ENCODE data around the gene SST. TPM values are rescaled to one million over a fixed set of nuclear protein-coding genes. Genes with fewer than 3 reads are reported as not detected.

SST gene
- total RNA-seq, 1 experiment from 2014 or later = not detected

GRCh38 chr3:187677604-187678003 is 7.4 kb upstream of the SST start:
- Histone ChIP-seq H3K9me3 (ENCODE audit: control insufficient read depth in 1 of 2, insufficient read depth in 1 of 2, low read depth in 1 of 2, low read length in 2 of 2) (no peaks in the 10 kb centered on the region), H2AFZ (ENCODE audit: low read depth, low read length, poor library complexity, severe bottlenecking) (no peak overlapping the region), H3K27me3 (ENCODE audit: insufficient read depth, low read length) (peaks cover 33% of the 10 kb centered on the region), H3K27ac (ENCODE audit: low read depth, low read length) (no peak overlapping the region), H3K36me3 (ENCODE audit: control insufficient read depth in 1 of 2, insufficient read depth in 2 of 2, low read length in 2 of 2) (no peaks in the 10 kb centered on the region), H3K9ac (ENCODE audit: low read length) (no peak overlapping the region), H3K4me2 (ENCODE audit: low read length) (no peak overlapping the region), H3K9me2 (ENCODE audit: insufficient read depth) (no peaks in the 10 kb centered on the region), H3K4me3 (replicated peaks in 1 of 2; ENCODE audit: low read depth in 1 of 2, low read length in 2 of 2) (no peak overlapping the region), H4K20me1 (ENCODE audit: insufficient read depth) (no peaks in the 10 kb centered on the region), H3K4me1 (ENCODE audit: control insufficient read depth in 1 of 2, insufficient read depth in 2 of 2, low read length in 2 of 2) (no peaks in the 10 kb centered on the region), H3K79me2 (ENCODE audit: insufficient read depth, low read length) (no peaks in the 10 kb centered on the region)
- ChIA-PET RAD21 (ENCODE audit: low non-redundant PET in 1 of 2, low total read pairs in 2 of 2, uncharacterized antibody in 2 of 2, unreplicated experiment in 2 of 2) (no interaction called here), POLR2A (no interaction called here), CTCF (interaction anchor here (1.5 to 9.6 kb wide), 4 partner anchors 31 to 828 kb away, joined by 5 to 472 read pairs (median 47); no protein-coding TSS in a partner anchor)
- no TSS peak for BruUV-seq (replicated peaks)
- intact Hi-C loops (cut with micrococcal nuclease) = loop anchor here (10.0 kb wide), 1 partner anchor 563 kb away; no protein-coding TSS in a partner anchor
- ATAC-seq (no peak), DNase-seq (ENCODE audit: low read depth, low spot score) (no peak)
- TF ChIP-seq CEBPB (IDR thresholded peaks at IDR 0.05; ENCODE audit: low read depth) (no peak), SIN3A (IDR thresholded peaks at IDR 0.05; ENCODE audit: low read depth) (no peak), ZBTB33 (IDR thresholded peaks at IDR 0.05; ENCODE audit: extremely low read depth, insufficient replicate concordance, low read length) (no peak), YY1 (IDR thresholded peaks at IDR 0.05; ENCODE audit: extremely low read depth, insufficient replicate concordance, low read depth, low read length) (no peak), SRF (IDR thresholded peaks at IDR 0.05; ENCODE audit: low read depth) (no peak)
- TF ChIP-seq, protein P1, sequence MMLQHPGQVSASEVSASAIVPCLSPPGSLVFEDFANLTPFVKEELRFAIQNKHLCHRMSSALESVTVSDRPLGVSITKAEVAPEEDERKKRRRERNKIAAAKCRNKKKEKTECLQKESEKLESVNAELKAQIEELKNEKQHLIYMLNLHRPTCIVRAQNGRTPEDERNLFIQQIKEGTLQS (IDR thresholded peaks at IDR 0.05) = no peak

DNA sequence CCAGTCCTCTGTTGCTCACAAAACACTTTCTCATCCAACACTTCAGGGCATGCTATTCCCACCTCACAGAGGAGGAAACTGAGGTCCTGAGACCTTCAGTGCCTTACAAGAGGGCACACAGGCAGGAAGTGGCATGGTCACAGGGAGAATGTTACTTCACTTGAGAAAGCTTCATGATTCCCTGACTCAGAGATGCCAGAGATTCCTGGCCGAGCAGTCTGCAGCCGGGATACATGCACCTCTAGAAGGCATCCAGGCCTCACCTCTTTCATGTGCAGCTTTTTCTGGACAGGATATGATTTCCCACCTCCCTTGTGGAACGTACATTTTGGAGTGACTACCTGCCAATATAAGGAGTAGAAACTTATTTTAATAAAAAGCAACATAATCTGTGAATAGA is 2.8 kb upstream of the SST start:
- DNase-seq (ENCODE audit: low read depth, low spot score) (no peak), ATAC-seq (no peak; the same call in 1 of the 2 replicates)
- no peak overlapping the region for H3K4me3 ChIP-seq (replicated peaks in 1 of 2; ENCODE audit: low read depth in 1 of 2, low read length in 2 of 2)
- no peaks in the 10 kb centered on the region for H3K79me2 ChIP-seq (ENCODE audit: insufficient read depth, low read length)
- no peaks in the 10 kb centered on the region for H3K36me3 ChIP-seq (ENCODE audit: control insufficient read depth in 1 of 2, insufficient read depth in 2 of 2, low read length in 2 of 2)
- peaks cover 78% of the 10 kb centered on the region for H3K27me3 ChIP-seq (ENCODE audit: insufficient read depth, low read length)
- POLR2A ChIA-PET = no interaction called here
- intact Hi-C loops (cut with micrococcal nuclease) = loop anchor here (10.0 kb wide), 1 partner anchor 558 kb away; no protein-coding TSS in a partner anchor
- TF ChIP-seq MAX (IDR thresholded peaks at IDR 0.05) (no peak), YY1 (IDR thresholded peaks at IDR 0.05; ENCODE audit: extremely low read depth, insufficient replicate concordance, low read depth, low read length) (no peak), ELF1 (IDR thresholded peaks at IDR 0.05; ENCODE audit: borderline replicate concordance, low read depth) (no peak), CEBPB (IDR thresholded peaks at IDR 0.05; ENCODE audit: low read depth) (no peak), EZH2phosphoT487 (IDR thresholded peaks at IDR 0.05; ENCODE audit: borderline replicate concordance) (no peak), POLR2A (IDR thresholded peaks at IDR 0.05; ENCODE audit: borderline replicate concordance, extremely low read depth, insufficient read depth, insufficient read length) (no peak), ZFX (IDR thresholded peaks at IDR 0.05) (no peak), EGR1 (IDR thresholded peaks at IDR 0.05; ENCODE audit: low read depth) (no peak)
- no peak overlapping the region for H3K27ac ChIP-seq (ENCODE audit: low read depth, low read length)
- RAD21 ChIA-PET (ENCODE audit: low non-redundant PET in 1 of 2, low total read pairs in 2 of 2, uncharacterized antibody in 2 of 2, unreplicated experiment in 2 of 2) = no interaction called here
- CTCF ChIA-PET = interaction anchor here (1.4 to 1.9 kb wide), 2 partner anchors 57 to 353 kb away, joined by 4 to 9 read pairs; no protein-coding TSS in a partner anchor
- no TSS peak for BruUV-seq (replicated peaks)
- H3K9me3 ChIP-seq (ENCODE audit: control insufficient read depth in 1 of 2, insufficient read depth in 1 of 2, low read depth in 1 of 2, low read length in 2 of 2) = no peaks in the 10 kb centered on the region
- no peak overlapping the region for H3K4me2 ChIP-seq (ENCODE audit: low read length)
- H3K9ac ChIP-seq (ENCODE audit: low read length) = no peak overlapping the region
- H3K9me2 ChIP-seq (ENCODE audit: insufficient read depth) = no peaks in the 10 kb centered on the region
- H3K4me1 ChIP-seq (ENCODE audit: control insufficient read depth in 1 of 2, insufficient read depth in 2 of 2, low read length in 2 of 2) = no peaks in the 10 kb centered on the region
- H4K20me1 ChIP-seq (ENCODE audit: insufficient read depth) = no peaks in the 10 kb centered on the region
- no peak overlapping the region for H2AFZ ChIP-seq (ENCODE audit: low read depth, low read length, poor library complexity, severe bottlenecking)
